Measurements from ENCODE around the gene AP2A1. TPM values are rescaled to one million over a fixed set of nuclear protein-coding genes. Genes with fewer than 3 reads are reported as not detected.

AP2A1 gene
- total and polyA plus RNA-seq, 9 of the 15 experiments (the other 6 are each of a cell fraction or from before 2014, with no cell fraction given): 0.55 to 150 (median 31.9) TPM

- TF ChIP-seq PREB (CRISPR knock-in tag; IDR thresholded peaks at IDR 0.05): no peak
- no peak; the same call in 1 of the 2 replicates for TF ChIP-seq CREM (IDR thresholded peaks at IDR 0.05; ENCODE audit: low read depth)
- TF ChIP-seq ZNF780A (CRISPR knock-in tag; IDR thresholded peaks at IDR 0.05): no peak
- TF ChIP-seq KLF1 (tag; IDR thresholded peaks at IDR 0.05): no peak
- TF ChIP-seq MBD2 (IDR thresholded peaks at IDR 0.05; ENCODE audit: borderline replicate concordance, low read depth): no peak
- no peak for TF ChIP-seq ZBTB9 (CRISPR knock-in tag; IDR thresholded peaks at IDR 0.05)
- TF ChIP-seq MCM5 (IDR thresholded peaks at IDR 0.05; ENCODE audit: low read depth): no peak
- TF ChIP-seq TEAD2 (tag; IDR thresholded peaks at IDR 0.05): no peak
- TF ChIP-seq ZNF695 (CRISPR knock-in tag; IDR thresholded peaks at IDR 0.05): no peak
- TF ChIP-seq PHB (CRISPR knock-in tag; IDR thresholded peaks at IDR 0.05): no peak
- TF ChIP-seq ZNF318 (IDR thresholded peaks at IDR 0.05; ENCODE audit: borderline replicate concordance in 1 of 2, low read depth in 1 of 2): no peak
- TF ChIP-seq HINFP (tag; conservative IDR thresholded peaks at IDR 0.05; ENCODE audit: low read depth): no peak
- TF ChIP-seq ZNF41 (CRISPR knock-in tag; conservative IDR thresholded peaks at IDR 0.05): no peak
- no peak for TF ChIP-seq ZNF75A (CRISPR knock-in tag; IDR thresholded peaks at IDR 0.05)
- peak; percentile 96 for TF ChIP-seq HDGF (IDR thresholded peaks at IDR 0.05)
- no peak for TF ChIP-seq ZNF717 (CRISPR knock-in tag; IDR thresholded peaks at IDR 0.05)
Measured at GRCh38 chr19:49746206-49746958, 20.4 kb upstream of the AP2A1 start (continued).
